T-helper 2 cell treated with Interferon-gamma antibody and Interleukin-4, amounts not matched to agents 100 ng/mL and 5 ng/mL, for 36 hours (primary cell): ENCODE measurements around the gene MRPL34. TPM values are rescaled to one million over a fixed set of nuclear protein-coding genes. Genes with fewer than 3 reads are reported as not detected.

ENCODE experiments used
- intact Hi-C: fragments of 100-400 bp; cut with micrococcal nuclease; formaldehyde crosslinking; loops from one replicate; pipeline ENCODE4 v1.15.1; 2023
- total RNA-seq: library from RNA; stranded (reverse); gene quantifications from 2 replicates; pipeline ENCODE4 v1.2.3, GENCODE V29; 2022

Gene MRPL34
- total RNA-seq, 1 donor from 2014 or later = 77.8 TPM

DNA sequence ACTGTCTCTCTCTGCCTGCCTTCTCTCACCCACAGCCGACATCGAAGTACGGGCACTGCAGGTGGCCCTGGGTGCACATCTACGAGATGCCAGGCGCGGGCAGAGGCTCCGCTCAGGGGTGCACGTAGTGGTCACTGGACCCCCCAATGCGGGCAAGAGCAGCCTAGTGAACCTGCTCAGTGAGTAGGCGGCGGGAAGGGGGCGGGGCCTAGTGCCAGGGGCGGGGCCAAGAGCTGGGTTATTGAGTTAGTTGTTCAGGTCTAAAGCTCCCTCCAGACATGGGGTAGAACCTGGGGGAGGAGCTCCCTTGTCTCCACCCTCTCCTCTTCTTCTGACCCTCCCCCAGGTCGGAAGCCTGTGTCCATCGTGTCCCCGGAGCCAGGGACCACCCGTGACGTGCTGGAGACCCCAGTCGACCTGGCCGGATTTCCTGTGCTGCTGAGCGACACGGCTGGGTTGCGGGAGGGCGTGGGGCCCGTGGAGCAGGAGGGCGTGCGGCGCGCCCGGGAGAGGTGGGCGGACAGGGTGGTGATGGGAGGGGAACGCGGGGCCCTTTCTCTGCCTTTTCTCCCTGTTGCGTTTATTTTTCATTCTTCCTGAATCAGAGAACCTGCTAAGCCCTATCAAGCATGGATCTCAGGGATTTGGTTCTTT is 33.5 kb downstream of the MRPL34 start:
- intact Hi-C loops = loop anchor here (5.0 kb wide), 4 partner anchors 53 to 173 kb away; partner anchors contain the start of genes BST2, CCDC194 and PGLS

DNA sequence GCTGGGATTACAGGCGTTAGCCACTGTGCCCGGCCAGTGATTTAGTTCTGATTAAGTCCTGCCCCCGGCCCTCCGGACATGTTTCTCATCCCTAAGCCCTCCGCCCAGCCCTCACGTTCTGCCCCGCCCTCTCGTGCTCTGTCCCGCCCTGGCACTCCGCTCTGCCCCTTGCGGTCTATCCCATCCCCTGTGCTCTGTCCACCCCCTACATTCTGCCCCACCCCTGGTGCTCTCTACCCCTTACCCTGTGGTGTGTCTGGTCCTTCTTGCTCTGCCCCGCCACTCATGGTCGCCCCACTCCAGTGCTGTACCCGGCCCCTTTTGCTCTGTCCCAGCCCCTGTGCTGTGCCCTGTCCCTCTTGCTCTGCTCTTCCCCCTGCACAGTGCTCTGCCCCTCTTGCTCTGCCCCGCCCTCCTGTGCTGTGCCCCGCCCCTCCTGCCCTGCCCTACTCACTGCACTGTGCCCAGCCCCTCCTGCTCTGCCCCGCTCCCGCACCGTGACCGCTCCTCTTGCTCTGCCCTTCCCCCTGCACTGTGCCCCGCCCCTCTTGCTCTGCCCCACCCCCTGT is 34.7 kb downstream of the MRPL34 start:
- intact Hi-C loops = no loop called here

DNA sequence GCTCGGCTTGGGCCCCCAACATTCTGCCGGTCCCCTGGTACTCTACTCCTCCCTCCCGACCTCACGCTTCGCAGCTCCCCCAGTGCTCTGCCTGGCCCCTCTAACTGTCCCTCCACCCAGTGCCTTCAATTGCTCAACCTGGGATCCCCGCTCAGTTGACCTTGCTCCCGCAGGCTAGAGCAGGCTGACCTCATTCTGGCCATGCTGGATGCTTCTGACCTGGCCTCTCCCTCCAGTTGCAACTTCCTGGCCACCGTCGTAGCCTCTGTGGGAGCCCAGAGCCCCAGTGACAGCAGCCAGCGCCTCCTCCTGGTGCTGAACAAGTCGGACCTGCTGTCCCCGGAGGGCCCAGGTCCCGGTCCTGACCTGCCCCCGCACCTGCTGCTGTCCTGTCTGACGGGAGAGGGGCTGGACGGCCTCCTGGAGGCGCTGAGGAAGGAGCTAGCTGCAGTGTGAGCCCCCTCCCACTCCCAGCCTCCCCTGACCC is 35.2 kb downstream of the MRPL34 start:
- intact Hi-C loops = no loop called here

DNA sequence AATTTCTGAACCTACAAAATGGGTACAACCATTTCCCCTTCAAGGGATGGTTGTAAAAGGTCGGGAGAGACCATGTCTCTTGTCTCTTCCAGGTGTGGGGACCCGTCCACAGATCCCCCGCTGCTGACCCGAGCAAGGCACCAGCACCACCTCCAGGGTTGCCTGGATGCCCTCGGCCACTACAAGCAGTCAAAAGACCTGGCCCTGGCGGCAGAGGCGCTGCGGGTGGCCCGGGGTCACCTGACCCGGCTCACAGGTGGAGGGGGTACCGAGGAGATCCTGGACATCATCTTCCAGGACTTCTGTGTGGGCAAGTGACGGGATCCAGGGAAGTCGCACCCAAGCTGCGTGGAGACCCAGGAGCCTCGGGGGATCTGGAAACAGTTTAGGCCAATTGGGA is 35.7 kb downstream of the MRPL34 start:
- intact Hi-C loops = no loop called here

DNA sequence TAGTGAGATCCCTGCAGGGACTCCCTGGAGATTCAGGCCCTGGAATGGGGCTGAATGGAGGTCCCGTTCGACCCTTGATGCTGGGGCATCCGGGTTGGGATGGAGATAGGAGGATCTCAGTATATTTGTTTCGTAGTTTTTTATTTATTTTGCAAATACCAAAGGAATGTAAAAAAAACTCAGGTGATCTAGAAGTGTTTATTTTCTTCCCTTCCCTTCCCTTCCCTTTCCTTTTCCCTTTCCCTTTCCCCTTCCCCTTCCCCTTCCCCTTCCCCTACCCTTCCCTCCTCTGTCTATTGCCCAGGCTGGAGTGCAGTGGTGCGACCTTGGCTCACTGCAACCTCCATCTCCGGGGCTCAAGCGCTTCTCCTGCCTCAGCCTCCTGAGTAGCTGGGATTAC is 36.2 kb downstream of the MRPL34 start:
- intact Hi-C loops = no loop called here

DNA sequence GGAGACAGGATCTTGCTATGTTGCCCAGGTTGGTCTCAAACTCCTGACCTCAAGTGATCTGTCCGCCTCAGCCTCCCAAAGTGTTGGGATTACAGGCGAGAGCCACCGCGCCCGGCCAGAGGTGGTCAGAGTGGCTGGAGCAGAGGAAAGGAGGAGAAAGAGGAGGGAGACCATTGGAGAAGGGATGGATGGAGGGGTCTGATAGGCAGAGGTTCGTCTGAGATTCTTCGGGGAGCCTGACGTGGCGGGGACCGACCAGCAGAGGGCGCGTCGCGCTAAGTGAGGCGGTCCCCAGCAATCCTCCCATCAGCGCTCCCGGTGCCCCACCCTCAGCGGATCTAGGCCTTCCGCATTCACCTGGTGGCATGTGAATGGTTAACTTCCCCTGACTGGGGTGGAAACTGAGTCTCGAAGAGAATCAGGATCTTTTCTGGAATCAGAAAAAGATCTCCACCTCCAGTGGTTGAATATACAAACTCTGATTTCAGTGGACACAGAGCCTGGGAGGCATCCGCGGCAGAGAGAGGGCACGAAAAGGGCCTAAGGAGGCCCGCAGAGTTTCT is 40.5 kb downstream of the MRPL34 start:
- intact Hi-C loops = loop anchor here (1.0 kb wide), 1 partner anchor 40 kb away; no protein-coding TSS in a partner anchor

DNA sequence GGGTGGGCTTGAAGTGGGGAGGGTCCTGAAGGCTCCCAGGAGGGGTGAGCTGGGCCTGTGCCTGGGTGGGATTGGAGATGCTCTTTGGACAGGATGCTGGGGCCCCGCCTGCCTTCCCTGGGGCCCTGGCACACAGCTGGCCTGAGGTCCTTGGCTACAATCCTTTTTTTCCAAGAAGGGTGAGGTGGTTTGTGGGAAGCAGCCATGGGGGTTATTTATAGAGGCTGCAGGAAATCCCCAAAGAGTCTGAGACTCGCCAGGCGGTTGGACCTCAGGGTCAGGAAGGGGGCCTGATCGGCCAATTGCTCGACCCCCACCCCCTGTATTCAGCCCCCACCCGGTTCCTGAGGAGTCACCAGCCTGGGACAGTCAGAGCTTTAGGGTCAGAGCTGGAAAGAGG is 41.7 kb downstream of the MRPL34 start:
- intact Hi-C loops = no loop called here

DNA sequence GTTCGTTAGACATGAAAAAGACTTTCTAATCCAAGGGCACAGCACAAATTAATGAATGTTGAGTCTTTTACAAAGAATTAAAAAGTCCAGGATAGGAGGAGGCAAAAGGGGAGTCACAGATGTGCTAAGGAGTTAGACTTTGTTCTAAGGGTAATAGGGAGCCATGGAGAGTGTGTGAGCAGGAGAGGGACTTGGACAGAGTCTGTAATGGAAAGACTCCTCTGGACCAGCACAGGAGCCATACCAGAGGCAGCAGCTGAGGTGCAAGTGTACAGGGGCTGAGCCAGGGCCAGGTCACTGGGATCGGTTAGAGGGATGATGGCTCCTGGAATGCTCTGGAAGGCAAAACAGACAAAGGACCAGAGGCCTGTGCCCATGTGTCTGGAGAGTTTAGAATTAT is 42.2 kb downstream of the MRPL34 start:
- intact Hi-C loops = no loop called here

DNA sequence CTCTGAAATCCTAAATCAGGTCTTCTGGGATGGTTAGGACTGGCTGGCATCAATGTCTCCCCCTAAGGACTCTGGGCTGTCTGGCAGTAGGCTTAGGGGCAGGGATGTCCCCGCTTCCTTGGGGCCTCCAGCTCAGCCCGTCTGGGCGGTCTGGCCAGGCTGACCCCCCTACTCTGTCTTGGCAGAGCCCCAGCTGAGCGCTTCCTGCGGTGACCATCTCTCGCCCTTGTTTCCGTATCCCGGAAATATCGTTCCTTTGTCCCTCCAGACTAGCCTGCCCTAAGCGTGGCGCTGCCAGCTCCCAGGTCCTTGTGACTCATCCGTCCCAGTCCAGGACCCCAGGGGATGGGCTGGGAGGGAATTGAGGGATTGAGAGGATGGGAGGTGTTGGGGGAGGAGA is 43.0 kb downstream of the MRPL34 start:
- intact Hi-C loops = no loop called here

DNA sequence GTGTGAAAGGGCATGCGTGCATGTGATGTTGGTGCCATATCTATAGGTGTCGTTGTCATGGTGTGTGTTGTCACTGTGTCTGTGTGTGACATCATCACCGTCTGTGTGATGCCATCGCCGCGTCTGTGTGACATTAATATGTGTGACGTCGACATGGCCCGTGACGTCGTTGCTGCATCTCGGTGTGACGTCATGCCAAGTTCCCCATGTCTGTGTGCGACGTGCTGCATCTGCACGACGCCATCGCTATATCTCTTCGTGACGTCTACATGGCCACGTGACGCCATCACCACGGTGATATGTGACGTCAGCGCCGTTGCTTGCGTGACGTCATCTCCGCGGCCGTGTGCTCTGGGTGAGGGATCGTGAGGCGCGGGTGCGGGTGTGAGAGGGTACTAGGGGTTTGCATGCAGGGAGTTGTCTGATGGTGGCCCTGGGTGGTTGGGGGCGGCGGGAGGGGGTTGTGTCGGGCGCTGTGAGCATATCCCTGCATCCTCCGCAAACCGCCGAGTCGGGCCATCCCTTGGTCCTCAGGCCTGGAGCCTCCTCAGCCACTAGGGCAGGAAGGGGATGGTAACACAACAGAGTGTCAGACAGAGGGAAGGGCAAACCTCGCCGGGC is 46.3 kb downstream of the MRPL34 start:
- intact Hi-C loops = no loop called here

DNA sequence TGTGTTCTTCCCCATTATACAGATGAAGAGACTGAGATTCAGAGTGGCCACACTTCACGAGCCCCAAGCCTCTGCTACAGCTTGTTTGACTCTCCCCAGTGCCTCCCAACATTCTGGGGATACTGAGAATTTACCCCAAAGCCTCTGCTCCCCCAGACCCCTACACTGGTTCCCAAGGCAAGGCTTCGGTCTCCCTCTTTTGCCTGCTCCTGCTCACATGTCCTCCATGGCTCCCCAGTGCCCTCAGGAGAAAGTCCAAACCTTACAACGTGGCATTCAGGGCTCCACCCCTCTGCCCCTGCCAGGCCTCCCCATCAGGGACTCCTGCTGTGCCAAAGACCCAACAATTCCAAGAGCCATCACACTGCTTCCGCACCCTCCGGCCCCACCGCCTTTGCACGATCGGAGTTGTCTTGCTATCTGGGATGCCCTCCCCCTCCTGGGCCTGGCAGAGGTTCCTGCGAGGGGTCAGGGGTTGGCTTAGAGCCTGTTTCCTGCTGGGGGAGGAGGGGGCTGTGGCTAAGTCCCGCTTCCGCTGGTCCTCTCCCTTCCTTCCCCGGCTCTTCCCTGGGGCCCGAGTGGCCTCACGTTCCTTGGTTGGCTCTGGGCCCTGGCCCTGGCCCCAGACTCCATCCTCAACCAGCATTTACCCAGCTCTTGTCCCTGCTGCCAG is 47.1 kb downstream of the MRPL34 start:
- intact Hi-C loops = no loop called here

DNA sequence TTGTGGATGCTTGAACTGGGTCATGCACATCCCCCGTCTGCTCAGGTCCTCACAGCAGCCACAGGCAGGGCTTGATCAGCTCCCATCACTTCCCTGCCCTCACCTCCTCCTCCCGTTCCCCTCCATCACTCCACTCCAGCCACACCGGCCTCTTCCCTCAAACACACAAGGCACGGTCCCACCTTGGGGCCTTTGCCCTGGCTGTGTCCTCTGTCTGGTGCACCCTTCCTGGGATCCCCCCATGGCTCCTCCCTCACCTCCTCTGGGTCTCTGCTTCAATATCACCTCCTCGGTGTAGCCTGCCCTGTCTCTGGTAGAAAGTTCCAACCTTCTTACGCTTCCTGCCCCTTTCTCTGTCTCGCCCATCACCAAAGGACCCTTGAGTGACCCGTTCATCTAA is 47.7 kb downstream of the MRPL34 start:
- intact Hi-C loops = no loop called here

Other genes with a start within 250 kb of the MRPL34 start
- 32.6 and 37.4 TPM in 2 replicates for gene HAUS8, start 230.4 kb upstream of the MRPL34 start, total RNA-seq
- 171 and 175 TPM in 2 replicates for gene MYO9B, start 230.1 kb upstream of the MRPL34 start, total RNA-seq
- 25.3 and 27.5 TPM in 2 replicates for gene USE1, start 90.5 kb upstream of the MRPL34 start, total RNA-seq
- gene OCEL1, start 79.6 kb upstream of the MRPL34 start, total RNA-seq = 17.2 and 22.6 TPM in 2 replicates
- gene NR2F6, start 60.0 kb upstream of the MRPL34 start, total RNA-seq = 6.2 and 6.3 TPM in 2 replicates
- 0.25 and 0.36 TPM in 2 replicates for gene USHBP1, start 41.1 kb upstream of the MRPL34 start, total RNA-seq
- 116 and 118 TPM in 2 replicates for gene BABAM1, start 38.4 kb upstream of the MRPL34 start, total RNA-seq
- 6.8 and 7.3 TPM in 2 replicates for gene ANKLE1, start 24.0 kb upstream of the MRPL34 start, total RNA-seq
- 7.2 and 9.2 TPM in 2 replicates for gene ABHD8, start 2.4 kb upstream of the MRPL34 start, total RNA-seq
- gene DDA1, start 3.7 kb downstream of the MRPL34 start, total RNA-seq = 33.7 and 39.6 TPM in 2 replicates
- gene ANO8, start 29.0 kb downstream of the MRPL34 start, total RNA-seq = 13.4 TPM in 2 replicates
- gene GTPBP3, start 31.7 kb downstream of the MRPL34 start, total RNA-seq = 42.4 and 43.5 TPM in 2 replicates
- gene PLVAP, start 71.5 kb downstream of the MRPL34 start, total RNA-seq = not detected in 2 replicates
- gene CCDC194, start 88.3 kb downstream of the MRPL34 start, total RNA-seq = 3.4 and 4.0 TPM in 2 replicates
- gene BST2, start 99.8 kb downstream of the MRPL34 start, total RNA-seq = 159 and 170 TPM in 2 replicates
- 36.4 and 38.5 TPM in 2 replicates for gene MVB12A, start 114.2 kb downstream of the MRPL34 start, total RNA-seq
- not detected in 2 replicates for gene TMEM221, start 142.8 kb downstream of the MRPL34 start, total RNA-seq
- gene NXNL1, start 155.1 kb downstream of the MRPL34 start, total RNA-seq = not detected in 2 replicates
- gene SLC27A1, start 164.7 kb downstream of the MRPL34 start, total RNA-seq = 1.7 and 1.8 TPM in 2 replicates
- gene PGLS, start 205.8 kb downstream of the MRPL34 start, total RNA-seq = 87.2 and 88.2 TPM in 2 replicates
- 55.9 and 61.7 TPM in 2 replicates for gene COLGALT1, start 249.8 kb downstream of the MRPL34 start, total RNA-seq